ENCODE measurements around the gene ZNF580. TPM values are rescaled to one million over a fixed set of nuclear protein-coding genes. Genes with fewer than 3 reads are reported as not detected.

The ZNF580 gene
- total and polyA plus RNA-seq, 8 donors, result 12.7 to 40.5 (median 18.7) TPM

GRCh38 chr19:55663846-55664536, 23.2 kb downstream of the ZNF580 start:
- ATAC-seq (no peak), FAIRE-seq (no peak), DNase-seq (peak in 1 of 6 donors; percentile 42)
- peaks cover 9 to 64% (median 35%) of the 10 kb centered on the region in 3 donors for H3K36me3 ChIP-seq
- H3K4me3 ChIP-seq, result no peak overlapping the region
- intact Hi-C loops (cut with DNase I), result no loop called here
- no peaks in the 10 kb centered on the region for H3K9me3 ChIP-seq
- H3K4me1 ChIP-seq, result no peaks in the 10 kb centered on the region
- WGBS, 2 donors, result 87 to 91% methylated on average over 20 of the region's 20 CpGs
- H3K27ac ChIP-seq, result no peak overlapping the region
- H3K27me3 ChIP-seq, result no peaks in the 10 kb centered on the region
- no peak for TF ChIP-seq CTCF (IDR thresholded peaks at IDR 0.05)

- no peak overlapping the region for H3K27ac ChIP-seq
- H3K36me3 ChIP-seq, result peaks cover 16 to 69% (median 35%) of the 10 kb centered on the region in 3 donors
- no peaks in the 10 kb centered on the region for H3K27me3 ChIP-seq
- TF ChIP-seq CTCF (IDR thresholded peaks at IDR 0.05), result no peak
- WGBS, 2 donors, result 83 to 85% methylated on average over 12 of the region's 12 CpGs
- H3K4me1 ChIP-seq, result no peaks in the 10 kb centered on the region
- intact Hi-C loops (cut with DNase I), result no loop called here
- no peak overlapping the region for H3K4me3 ChIP-seq
- no peaks in the 10 kb centered on the region for H3K9me3 ChIP-seq
- DNase-seq, result peak in 1 of 6 donors; percentile 32
- no peak for ATAC-seq
- no peak for FAIRE-seq
Observed at GRCh38 chr19:55666343-55667005, 25.7 kb downstream of the ZNF580 start.

- no peak for TF ChIP-seq CTCF (IDR thresholded peaks at IDR 0.05)
- ATAC-seq, result no peak
- 97 to 98% methylated on average over 4 of the region's 4 CpGs for WGBS, 2 donors
- DNase-seq, result peak in 1 of 6 donors; percentile 44
- H3K36me3 ChIP-seq, result peaks cover 16 to 69% (median 35%) of the 10 kb centered on the region in 3 donors
- H3K27ac ChIP-seq, result no peak overlapping the region
- H3K4me3 ChIP-seq, result no peak overlapping the region
- intact Hi-C loops (cut with DNase I), result no loop called here
- H3K9me3 ChIP-seq, result no peaks in the 10 kb centered on the region
- H3K4me1 ChIP-seq, result no peaks in the 10 kb centered on the region
- H3K27me3 ChIP-seq, result no peaks in the 10 kb centered on the region
- no peak for FAIRE-seq
Observed at GRCh38 chr19:55667006-55667381, 26.2 kb downstream of the ZNF580 start.

- Histone ChIP-seq H3K4me3 (no peak overlapping the region), H3K4me1 (no peaks in the 10 kb centered on the region), H3K27me3 (no peaks in the 10 kb centered on the region), H3K9me3 (no peaks in the 10 kb centered on the region), H3K27ac (no peak overlapping the region), H3K36me3 (peaks cover 16 to 67% (median 35%) of the 10 kb centered on the region in 3 donors)
- 84 to 85% methylated on average over 12 of the region's 12 CpGs for WGBS, 2 donors
- intact Hi-C loops (cut with DNase I), result no loop called here
- no peak for TF ChIP-seq CTCF (IDR thresholded peaks at IDR 0.05)
- ATAC-seq (no peak), DNase-seq (peak in 1 of 6 donors; percentile 20), FAIRE-seq (no peak)
Observed at GRCh38 chr19:55667511-55667910, 26.7 kb downstream of the ZNF580 start.

- no peaks in the 10 kb centered on the region for H3K4me1 ChIP-seq
- 37 to 46% methylated on average over 11 of the region's 11 CpGs for WGBS, 2 donors
Observed at GRCh38 chr19:55667958-55668357, 27.2 kb downstream of the ZNF580 start.

More at GRCh38 chr19:55667958-55668357, 27.2 kb downstream of the ZNF580 start:
- Histone ChIP-seq H3K27me3 (no peaks in the 10 kb centered on the region), H3K36me3 (peaks cover 14 to 62% (median 35%) of the 10 kb centered on the region in 3 donors), H3K4me3 (no peak overlapping the region), H3K27ac (no peak overlapping the region), H3K9me3 (no peaks in the 10 kb centered on the region)
- ATAC-seq (peak; percentile 36 to 72 (median 50)), FAIRE-seq (no peak), DNase-seq (peak in 2 of 6 donors; percentile 42 to 51)
- intact Hi-C loops (cut with DNase I), result no loop called here
- no peak for TF ChIP-seq CTCF (IDR thresholded peaks at IDR 0.05)
